Measurements from ENCODE around the gene RAPGEF2. TPM values are rescaled to one million over a fixed set of nuclear protein-coding genes. Genes with fewer than 3 reads are reported as not detected.

The RAPGEF2 gene
- total and polyA plus RNA-seq, 2 of the 8 experiments (the other 6 are each of a cell fraction or from before 2014, with no cell fraction given), result 24.4 to 48.6 TPM

GRCh38 chr4:159169404-159170302 lies 66.8 kb downstream of the RAPGEF2 start:
- POLR2A ChIA-PET (ENCODE audit: partially characterized antibody), result no interaction called here
- no peak overlapping the region for H2BK20ac ChIP-seq (ENCODE audit: low read length)
- WGBS, 2 experiments (ENCODE audit: extremely low coverage in 1 of 2, insufficient coverage in 1 of 2, insufficient read length in 1 of 2, insufficient replicate concordance in 2 of 2, low coverage in 1 of 2, low lambda C conversion rate in 2 of 2, missing lambda C conversion rate in 1 of 2), result 89% methylated on average over 5 of the region's 5 CpGs; no CpG with 5 or more reads in 1 of the 2 experiments
- H2BK12ac ChIP-seq (ENCODE audit: low read depth, low read length), result no peak overlapping the region
- no peak overlapping the region for H2BK120ac ChIP-seq (replicated peaks; ENCODE audit: low read depth, low read length)
- H3K56ac ChIP-seq (replicated peaks; ENCODE audit: insufficient read length, low read depth, low read length), result no peak overlapping the region
- no peak overlapping the region for H4K8ac ChIP-seq (ENCODE audit: extremely low read depth, insufficient read depth, low read length)
- peaks cover 0 to 1% (median 0%) of the 10 kb centered on the region in 4 experiments; a peak in 1 of 7 replicates for H3K27me3 ChIP-seq (replicated peaks in 1 of 4; ENCODE audit: control insufficient read depth in 3 of 4, extremely low read depth in 1 of 4, insufficient read depth in 3 of 4, low read length in 3 of 4)
- H3K4me2 ChIP-seq (ENCODE audit: insufficient read depth in 1 of 2, low read depth in 2 of 2, low read length in 2 of 2), result no peak overlapping the region
- no peak overlapping the region for H3K4ac ChIP-seq (replicated peaks; ENCODE audit: insufficient read length, low read depth, low read length)
- H3K9me3 ChIP-seq (ENCODE audit: insufficient read depth in 2 of 2, low read depth in 1 of 2, low read length in 1 of 2), result no peaks in the 10 kb centered on the region
- H3K79me2 ChIP-seq (ENCODE audit: control insufficient read depth in 1 of 2, insufficient read depth in 2 of 2, low read length in 2 of 2), result peaks cover 0 to 98% of the 10 kb centered on the region in 2 experiments; a peak in 3 of 4 replicates
- H3K27ac ChIP-seq (ENCODE audit: low read depth, low read length), result no peak overlapping the region
- no peaks in the 10 kb centered on the region; the same call in 1 of the 2 replicates for H3K79me1 ChIP-seq (ENCODE audit: low read depth, low read length)
- DNase-seq (ENCODE audit: low read depth in 1 of 2, low spot score in 2 of 2) (no peak), FAIRE-seq (no peak)
- H2AFZ ChIP-seq (ENCODE audit: low read length), result no peak overlapping the region
- H3K14ac ChIP-seq (ENCODE audit: insufficient read length), result no peak overlapping the region
- H4K5ac ChIP-seq (ENCODE audit: insufficient read length, low read depth, low read length), result no peak overlapping the region
- no peak overlapping the region for H4K91ac ChIP-seq (replicated peaks; ENCODE audit: insufficient read length, low read length)
- no peak overlapping the region for H3K23ac ChIP-seq (ENCODE audit: insufficient read length)
- peaks cover 0 to 3% (median 0%) of the 10 kb centered on the region in 4 experiments; a peak in 2 of 7 replicates for H3K4me1 ChIP-seq (replicated peaks in 1 of 4; ENCODE audit: control insufficient read depth in 3 of 4, insufficient read depth in 4 of 4, low read length in 3 of 4)
- no peak overlapping the region for H2AK5ac ChIP-seq (ENCODE audit: low read depth, low read length)
- H2BK5ac ChIP-seq (ENCODE audit: low read depth, low read length), result no peak overlapping the region
- CTCF ChIA-PET (ENCODE audit: partially characterized antibody), result no interaction called here
- H3K18ac ChIP-seq (ENCODE audit: extremely low read depth, low read length), result no peak overlapping the region
- H3K9ac ChIP-seq (replicated peaks in 1 of 4; ENCODE audit: extremely low read depth in 1 of 4, low read depth in 3 of 4, low read length in 3 of 4), result no peak overlapping the region
- H3K23me2 ChIP-seq (ENCODE audit: low read depth, low read length), result no peaks in the 10 kb centered on the region
- H2BK15ac ChIP-seq (ENCODE audit: low read length), result no peak overlapping the region
- peaks cover 0 to 2% of the 10 kb centered on the region in 2 experiments for H4K20me1 ChIP-seq (replicated peaks in 1 of 2; ENCODE audit: control insufficient read depth in 1 of 2, insufficient read depth in 2 of 2, low read length in 2 of 2)
- no peak overlapping the region for H3K4me3 ChIP-seq (ENCODE audit: extremely low read depth in 1 of 4, insufficient read depth in 2 of 4, low read depth in 3 of 4, low read length in 4 of 4)
- no peaks in the 10 kb centered on the region for H3K36me3 ChIP-seq (ENCODE audit: control insufficient read depth in 2 of 4, insufficient read depth in 4 of 4, low read length in 3 of 4)
- TF ChIP-seq CBX8 (IDR thresholded peaks at IDR 0.05; ENCODE audit: borderline replicate concordance, low read depth, low read length) (no peak), CEBPB (IDR thresholded peaks at IDR 0.05; ENCODE audit: low read depth, low read length) (no peak), SIN3A (conservative IDR thresholded peaks at IDR 0.05 in 1 of 2, IDR thresholded peaks at IDR 0.05 in 1 of 2; ENCODE audit: low read depth in 1 of 2, low read length in 2 of 2) (no peak), CTCF (IDR thresholded peaks at IDR 0.05; ENCODE audit: control extremely low read depth in 1 of 3, insufficient read depth in 1 of 3, low read depth in 1 of 3, low read length in 3 of 3) (no peak), RBBP5 (IDR thresholded peaks at IDR 0.05; ENCODE audit: borderline replicate concordance, low read depth, low read length) (no peak), SIX5 (IDR thresholded peaks at IDR 0.05; ENCODE audit: low read depth, low read length) (no peak), CHD1 (IDR thresholded peaks at IDR 0.05; ENCODE audit: low read depth, low read length) (no peak), USF2 (IDR thresholded peaks at IDR 0.05; ENCODE audit: low read length) (no peak)

Measured in H1 (cell line).